ENCODE measurements around the gene MBD6. TPM values are rescaled to one million over a fixed set of nuclear protein-coding genes. Genes with fewer than 3 reads are reported as not detected.

MBD6 gene, protein sequence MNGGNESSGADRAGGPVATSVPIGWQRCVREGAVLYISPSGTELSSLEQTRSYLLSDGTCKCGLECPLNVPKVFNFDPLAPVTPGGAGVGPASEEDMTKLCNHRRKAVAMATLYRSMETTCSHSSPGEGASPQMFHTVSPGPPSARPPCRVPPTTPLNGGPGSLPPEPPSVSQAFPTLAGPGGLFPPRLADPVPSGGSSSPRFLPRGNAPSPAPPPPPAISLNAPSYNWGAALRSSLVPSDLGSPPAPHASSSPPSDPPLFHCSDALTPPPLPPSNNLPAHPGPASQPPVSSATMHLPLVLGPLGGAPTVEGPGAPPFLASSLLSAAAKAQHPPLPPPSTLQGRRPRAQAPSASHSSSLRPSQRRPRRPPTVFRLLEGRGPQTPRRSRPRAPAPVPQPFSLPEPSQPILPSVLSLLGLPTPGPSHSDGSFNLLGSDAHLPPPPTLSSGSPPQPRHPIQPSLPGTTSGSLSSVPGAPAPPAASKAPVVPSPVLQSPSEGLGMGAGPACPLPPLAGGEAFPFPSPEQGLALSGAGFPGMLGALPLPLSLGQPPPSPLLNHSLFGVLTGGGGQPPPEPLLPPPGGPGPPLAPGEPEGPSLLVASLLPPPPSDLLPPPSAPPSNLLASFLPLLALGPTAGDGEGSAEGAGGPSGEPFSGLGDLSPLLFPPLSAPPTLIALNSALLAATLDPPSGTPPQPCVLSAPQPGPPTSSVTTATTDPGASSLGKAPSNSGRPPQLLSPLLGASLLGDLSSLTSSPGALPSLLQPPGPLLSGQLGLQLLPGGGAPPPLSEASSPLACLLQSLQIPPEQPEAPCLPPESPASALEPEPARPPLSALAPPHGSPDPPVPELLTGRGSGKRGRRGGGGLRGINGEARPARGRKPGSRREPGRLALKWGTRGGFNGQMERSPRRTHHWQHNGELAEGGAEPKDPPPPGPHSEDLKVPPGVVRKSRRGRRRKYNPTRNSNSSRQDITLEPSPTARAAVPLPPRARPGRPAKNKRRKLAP
- total RNA-seq = 9.9 and 20.2 TPM in 2 replicates

DNA sequence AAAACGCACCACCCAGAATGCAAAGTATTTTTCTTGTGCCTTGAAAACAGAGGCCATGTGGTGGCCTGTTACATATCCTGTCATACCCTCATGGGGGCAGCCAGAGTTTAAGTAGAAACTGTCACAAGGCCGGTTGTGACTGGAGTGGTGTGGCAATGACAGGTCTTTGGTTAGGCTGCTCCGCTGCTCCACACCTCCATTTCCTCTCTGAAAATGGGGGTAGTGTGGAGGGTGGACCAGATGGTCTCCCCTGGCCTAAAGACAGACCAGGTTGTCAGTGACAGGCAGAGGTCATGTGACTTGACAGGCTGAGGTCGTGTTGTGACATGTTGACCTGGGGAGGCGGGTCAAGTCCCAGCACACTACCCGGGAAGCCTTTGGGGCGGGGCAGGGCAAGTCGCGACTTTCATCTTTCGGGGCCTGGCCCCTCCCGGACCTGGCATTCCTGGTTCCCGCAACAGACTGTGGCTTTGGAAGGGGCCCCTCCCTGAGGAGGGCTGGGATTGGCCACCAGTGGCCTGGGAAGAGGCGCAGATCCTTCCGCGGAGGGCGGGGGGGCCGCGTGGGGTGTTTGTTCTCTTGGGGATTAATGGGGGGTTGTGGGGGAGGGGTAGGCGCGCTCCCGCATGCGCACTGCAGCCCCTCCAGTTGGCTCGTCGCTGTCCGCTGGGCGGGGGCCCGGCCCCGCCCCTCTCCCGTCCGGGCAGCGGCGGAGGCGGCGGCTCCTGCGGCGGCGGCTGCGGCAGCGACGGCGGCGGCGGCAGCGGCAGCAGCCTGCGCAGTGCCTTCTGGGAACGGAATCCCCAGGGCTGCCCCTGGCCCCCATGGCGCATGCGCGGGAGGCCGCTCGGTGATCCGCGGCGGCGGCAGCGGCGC is at the start of gene MBD6:
MBD6 (plus strand) TSS at position 814 of the 876 bp plus-strand sequence. CDS start 1,480 bp downstream, outside the sequence.

DNA sequence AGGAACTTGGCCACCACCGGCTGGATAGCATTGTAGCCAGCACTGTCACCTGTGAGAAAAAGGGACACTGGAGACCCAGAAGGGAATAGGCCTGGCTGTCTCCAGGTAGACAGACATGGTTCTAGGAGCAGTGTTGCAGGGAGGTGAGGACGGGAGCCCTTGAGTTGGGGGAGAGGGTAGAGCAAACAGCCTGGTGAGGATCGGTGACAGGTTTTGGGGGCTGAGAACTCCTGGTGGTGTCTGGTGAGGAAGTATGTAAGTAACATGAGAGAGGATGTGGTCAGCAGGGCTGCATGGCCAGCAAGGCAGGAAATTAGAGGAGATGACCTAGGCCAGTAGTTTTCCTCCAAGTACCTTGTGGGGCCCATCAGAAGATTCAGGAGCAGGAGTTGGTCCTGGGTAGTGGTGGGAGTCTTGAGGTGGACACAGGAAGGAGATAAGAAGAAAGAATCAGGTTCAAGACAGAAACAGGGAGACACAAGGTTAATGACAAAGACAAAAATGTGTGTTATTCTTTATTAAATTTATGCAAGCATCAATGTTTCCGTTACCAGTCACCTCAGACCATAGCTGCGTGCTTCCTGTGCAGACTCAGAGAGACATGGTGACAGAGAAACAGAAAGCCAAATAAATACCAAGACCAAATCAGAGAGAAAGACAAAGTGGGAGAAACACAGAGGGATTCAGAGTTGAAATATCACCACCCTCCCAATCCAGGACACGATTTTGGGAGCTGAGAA is 43.1 kb upstream of the MBD6 start, which contains the start of gene ARHGAP9:
ARHGAP9 (minus strand) TSS at position 491 of the 740 bp plus-strand sequence; CDS start at position 31, 460 bp downstream.

DNA sequence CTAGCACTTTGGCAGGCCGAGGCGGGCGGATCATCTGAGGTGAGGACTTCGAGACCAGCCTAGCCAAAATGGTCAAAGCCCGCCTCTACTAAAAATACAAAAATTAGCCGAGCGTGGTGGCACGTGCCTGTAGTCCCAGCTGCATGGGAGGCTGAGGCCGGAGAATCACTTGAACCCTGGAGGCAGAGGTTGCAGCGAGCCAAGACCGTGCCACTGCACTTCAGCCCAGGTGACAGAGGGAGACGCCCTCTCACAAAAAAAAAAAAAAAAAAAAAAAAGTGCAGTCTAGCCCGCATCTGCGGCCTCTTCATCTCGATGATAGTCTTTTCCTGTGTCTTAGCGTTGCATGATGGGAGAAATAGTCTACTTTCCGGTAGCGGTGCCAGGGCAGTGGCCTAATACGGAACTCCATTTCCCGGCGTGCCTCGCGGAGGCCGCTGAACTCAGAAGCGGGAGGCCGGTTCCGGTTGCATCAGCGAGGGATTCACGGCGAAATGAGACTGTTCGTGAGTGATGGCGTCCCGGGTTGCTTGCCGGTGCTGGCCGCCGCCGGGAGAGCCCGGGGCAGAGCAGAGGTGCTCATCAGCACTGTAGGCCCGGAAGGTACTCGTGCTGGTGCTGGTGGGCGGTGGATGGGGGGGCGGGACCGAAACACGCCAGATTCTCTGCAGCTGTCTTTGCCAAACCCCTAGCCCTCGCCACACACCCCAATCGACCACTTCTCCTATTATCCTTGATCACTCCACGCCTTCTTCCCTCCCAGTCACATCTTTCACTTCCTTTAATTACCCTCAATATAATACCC is 34.8 kb upstream of the MBD6 start, which contains the start of gene MARS1:
MARS1 (plus strand) TSS at position 472 of the 805 bp plus-strand sequence; CDS start at position 495, 23 bp downstream.

DNA sequence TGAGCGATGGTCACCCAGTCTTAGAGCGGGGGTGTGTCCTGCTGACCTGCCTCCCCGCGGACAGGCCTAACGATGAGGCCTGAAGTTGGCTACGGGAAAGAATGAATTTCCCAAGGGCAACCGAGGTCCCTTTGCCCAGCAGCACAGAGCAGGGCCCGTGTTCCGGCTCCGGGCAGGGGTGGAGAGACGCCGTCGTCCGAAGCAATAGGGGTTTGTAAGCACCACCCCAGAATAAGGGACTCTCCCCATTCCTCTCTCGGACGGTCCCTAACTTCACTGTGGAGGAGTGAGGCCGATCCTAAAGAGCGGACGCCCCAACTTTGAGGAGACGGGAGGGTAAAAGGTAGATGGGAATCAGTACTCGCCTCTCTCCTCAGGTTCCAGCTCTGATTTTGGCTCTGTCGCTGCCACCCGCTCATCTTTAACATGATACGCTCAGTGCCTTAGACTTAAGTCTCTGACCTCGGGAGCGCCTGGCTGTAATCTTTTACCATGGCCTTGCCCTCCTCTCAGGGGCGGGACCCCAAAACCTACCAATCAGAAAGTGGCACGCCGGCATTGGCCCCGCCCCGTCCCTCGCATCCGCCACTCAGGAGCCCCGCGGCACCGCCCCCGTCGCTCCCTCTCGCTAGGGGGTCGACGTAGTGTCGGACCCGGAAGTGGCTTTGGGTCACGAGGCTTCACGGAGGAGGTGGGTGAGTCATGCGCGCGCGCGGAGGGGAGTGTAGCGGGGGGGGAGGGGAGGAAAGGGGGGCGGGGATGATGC is 2.4 kb upstream of the MBD6 start, which contains the start of gene DDIT3:
DDIT3 (minus strand) TSS at position 462 of the 766 bp plus-strand sequence. CDS start 3,108 bp downstream, outside the sequence.

DNA sequence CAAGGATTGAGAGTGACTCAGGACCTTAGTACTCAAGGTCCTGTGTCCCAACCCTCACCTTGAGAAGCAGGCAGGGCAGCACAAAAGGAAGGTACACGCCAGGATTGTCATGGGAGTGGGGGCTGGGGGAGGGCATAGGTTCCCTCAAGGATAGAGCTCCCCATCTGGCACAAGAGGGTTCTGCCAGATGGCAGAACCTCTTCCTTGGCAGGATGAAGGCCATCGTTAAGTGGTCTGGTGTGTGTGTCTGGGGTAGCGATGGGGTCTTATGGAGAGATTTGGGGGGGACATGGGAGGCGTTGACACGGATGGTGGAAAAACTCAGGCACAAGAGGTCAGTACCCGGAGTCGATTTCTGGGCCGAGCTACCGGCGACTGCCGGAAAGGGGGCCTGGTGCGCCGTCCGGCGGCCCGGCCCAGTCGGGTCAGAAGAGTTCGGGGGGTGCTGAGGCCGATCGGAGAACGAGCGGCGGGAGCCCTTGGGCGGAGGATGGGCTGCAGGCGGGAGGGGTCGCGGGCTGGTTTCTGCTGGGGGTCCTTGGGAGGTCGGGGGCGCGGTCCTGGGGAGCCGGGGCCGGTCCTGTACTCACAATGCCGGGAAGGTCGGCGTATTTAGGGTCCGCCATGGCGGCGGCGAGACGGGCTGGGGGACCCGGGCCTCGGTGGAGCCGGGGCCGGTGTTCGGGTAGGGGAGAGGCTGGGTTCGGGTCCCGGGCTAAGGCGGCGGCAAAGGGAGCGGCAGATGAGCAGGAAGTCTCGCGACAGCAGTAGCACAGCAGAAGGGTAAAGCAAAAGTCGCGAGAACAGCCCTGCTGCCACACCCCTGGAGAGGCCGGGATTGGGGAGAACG is 24.0 kb downstream of the MBD6 start, which contains the start of gene DCTN2:
DCTN2 (minus strand) TSS at position 755 of the 850 bp plus-strand sequence; CDS start at position 626, 129 bp downstream.

DNA sequence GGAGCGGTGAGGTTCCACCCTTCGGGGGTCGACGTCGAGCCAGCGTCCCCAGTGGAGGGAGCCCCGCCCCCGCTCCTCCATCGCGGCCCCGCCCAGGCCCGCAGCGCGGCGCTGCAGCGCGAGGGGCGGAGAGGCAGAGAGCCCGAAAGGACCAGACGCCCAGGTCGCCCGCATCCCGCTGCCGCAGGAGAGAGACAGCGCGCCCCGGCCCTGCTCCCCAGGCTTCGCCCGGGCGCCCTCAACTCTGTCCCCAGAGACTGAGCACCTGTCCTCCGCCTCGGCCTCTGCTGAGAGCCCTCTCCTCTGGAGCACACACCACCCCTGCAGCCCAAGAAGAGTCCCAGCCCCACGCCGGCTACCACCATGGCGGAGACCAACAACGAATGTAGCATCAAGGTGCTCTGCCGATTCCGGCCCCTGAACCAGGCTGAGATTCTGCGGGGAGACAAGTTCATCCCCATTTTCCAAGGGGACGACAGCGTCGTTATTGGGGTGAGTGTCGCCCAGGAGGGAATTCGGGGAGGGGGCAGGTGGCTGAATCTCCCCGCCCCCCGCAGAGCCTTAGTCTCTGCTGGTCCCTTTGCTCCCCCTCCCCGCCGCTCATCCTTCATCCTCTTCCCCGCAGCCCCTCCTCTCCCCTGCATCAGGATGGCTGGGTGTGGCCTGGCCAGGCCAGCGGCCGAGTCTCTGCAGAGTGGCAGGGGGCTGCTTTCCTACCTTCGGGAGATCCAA is 27.5 kb downstream of the MBD6 start, which contains the start of gene KIF5A:
KIF5A (plus strand) TSS at position 136 of the 732 bp plus-strand sequence; CDS start at position 364, 228 bp downstream.

Other genes with a start within 250 kb of the MBD6 start
- gene R3HDM2, start 91.8 kb upstream of the MBD6 start, total RNA-seq = 4.0 and 11.0 TPM in 2 replicates
- gene INHBC, start 88.0 kb upstream of the MBD6 start, total RNA-seq = not detected in 2 replicates
- under 0.01 TPM in 1 of 2 replicates, not detected in the other for gene INHBE, start 67.5 kb upstream of the MBD6 start, total RNA-seq
- gene GLI1, start 63.0 kb upstream of the MBD6 start, total RNA-seq = not detected in 2 replicates
- gene ARHGAP9, start 43.0 kb upstream of the MBD6 start, total RNA-seq = under 0.01 TPM in 1 of 2 replicates, not detected in the other
- gene MARS1, start 34.8 kb upstream of the MBD6 start, total RNA-seq = 73.0 and 136 TPM in 2 replicates
- gene DDIT3, start 2.3 kb upstream of the MBD6 start, total RNA-seq = 8.1 and 12.8 TPM in 2 replicates
- gene DCTN2, start 24.4 kb downstream of the MBD6 start, total RNA-seq = 80.9 and 114 TPM in 2 replicates
- gene KIF5A, start 27.2 kb downstream of the MBD6 start, total RNA-seq = 0.06 TPM in 1 of 2 replicates, not detected in the other
- 3.4 and 14.0 TPM in 2 replicates for gene PIP4K2C, start 68.4 kb downstream of the MBD6 start, total RNA-seq
- 0.32 and 7.2 TPM in 2 replicates for gene DTX3, start 82.0 kb downstream of the MBD6 start, total RNA-seq
- gene ARHGEF25, start 88.6 kb downstream of the MBD6 start, total RNA-seq = under 0.01 and 2.5 TPM in 2 replicates
- gene B4GALNT1, start 110.4 kb downstream of the MBD6 start, total RNA-seq = under 0.01 and 0.06 TPM in 2 replicates
- 189 and 325 TPM in 2 replicates for gene OS9, start 171.3 kb downstream of the MBD6 start, total RNA-seq
- under 0.01 and 0.06 TPM in 2 replicates for gene AGAP2, start 215.9 kb downstream of the MBD6 start, total RNA-seq
- 29.8 and 43.3 TPM in 2 replicates for gene TSPAN31, start 222.2 kb downstream of the MBD6 start, total RNA-seq
- gene CDK4, start 229.5 kb downstream of the MBD6 start, total RNA-seq = 112 and 152 TPM in 2 replicates
- gene MARCHF9, start 232.3 kb downstream of the MBD6 start, total RNA-seq = 3.1 and 8.1 TPM in 2 replicates
- gene CYP27B1, start 244.3 kb downstream of the MBD6 start, total RNA-seq = 0.31 and 0.32 TPM in 2 replicates
- 2.4 and 5.6 TPM in 2 replicates for gene METTL1, start 249.3 kb downstream of the MBD6 start, total RNA-seq
- gene EEF1AKMT3, start 249.8 kb downstream of the MBD6 start, total RNA-seq = 2.1 and 2.8 TPM in 2 replicates